ENCODE measurements around the gene SLC35D2.
"Not testable (repeated sequence)": the region's sequence is repeated elsewhere in the genome, so short reads cannot be mapped to it uniquely, and the experiment has no call there.

Gene SLC35D2

DNA sequence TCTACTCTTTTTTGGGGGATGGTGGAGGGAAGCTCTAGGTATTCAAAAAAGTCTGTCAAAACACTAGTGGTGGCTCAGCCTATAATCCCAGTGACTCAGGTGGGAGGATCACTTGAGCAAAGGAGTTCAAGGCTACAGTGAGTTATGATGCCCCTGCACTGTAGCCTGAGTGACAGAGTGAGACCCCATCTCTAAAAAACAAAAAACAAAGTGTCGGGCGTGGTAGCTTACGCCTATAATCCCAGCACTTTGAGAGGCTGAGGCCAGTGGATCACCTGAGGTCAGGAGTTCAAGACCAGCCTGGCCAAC, 15.8 kb upstream of the SLC35D2 start:
- DNase-seq, result no peak

DNA sequence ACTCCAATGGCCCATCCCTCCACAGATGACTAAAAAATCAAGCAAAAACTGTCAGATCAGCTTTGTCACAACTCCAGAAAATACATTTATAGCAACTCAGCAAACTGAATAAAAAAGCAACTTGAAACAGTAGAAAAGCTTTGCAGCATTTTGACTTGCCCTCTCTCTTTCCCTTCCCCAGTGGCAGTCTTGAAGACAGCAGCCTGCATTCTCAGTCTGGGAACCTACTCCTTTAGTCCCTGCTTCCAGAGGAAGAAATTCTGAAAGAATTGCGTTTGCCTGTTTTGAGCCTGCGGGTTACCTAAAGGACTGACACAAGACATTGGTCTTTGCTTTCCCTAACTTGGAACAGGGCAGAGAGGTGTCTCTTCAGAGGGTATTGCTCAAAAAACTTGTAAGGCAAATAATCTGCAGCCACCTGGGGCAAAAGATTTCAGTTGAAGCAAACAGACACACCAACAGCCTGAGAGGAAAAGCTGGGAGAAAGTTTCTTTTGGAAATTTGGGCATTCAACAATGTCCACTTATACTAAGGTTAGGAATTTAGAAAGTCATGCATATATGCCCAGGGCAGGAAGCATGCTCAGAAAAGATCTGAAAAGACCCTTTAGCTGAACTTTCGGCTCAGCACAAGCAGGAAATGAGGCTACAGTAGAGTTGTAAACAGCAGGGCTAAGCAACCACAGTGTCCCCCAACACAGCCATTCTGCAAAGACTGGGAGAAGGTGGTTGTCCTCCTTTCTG, 15.2 kb upstream of the SLC35D2 start:
- DNase-seq, result no peak

DNA sequence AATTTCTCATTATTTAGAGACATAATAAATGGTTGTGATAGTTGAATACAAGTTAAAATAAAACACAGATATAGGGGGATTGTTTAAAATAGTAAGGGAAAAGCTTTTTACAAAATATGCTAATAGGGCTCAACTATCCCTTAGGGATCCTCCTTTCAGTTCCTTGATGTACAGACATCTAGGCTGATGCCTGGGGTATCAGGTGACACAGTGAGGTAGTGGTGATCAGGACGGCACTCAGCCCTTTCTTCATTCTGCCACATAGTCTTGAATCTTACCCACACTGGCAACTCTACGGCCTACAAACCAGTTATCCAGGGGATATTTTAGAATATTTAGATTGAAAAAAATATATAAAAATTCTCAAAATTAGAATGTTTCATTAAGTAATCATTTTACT, 12.5 kb upstream of the SLC35D2 start:
- DNase-seq, result no peak

DNA sequence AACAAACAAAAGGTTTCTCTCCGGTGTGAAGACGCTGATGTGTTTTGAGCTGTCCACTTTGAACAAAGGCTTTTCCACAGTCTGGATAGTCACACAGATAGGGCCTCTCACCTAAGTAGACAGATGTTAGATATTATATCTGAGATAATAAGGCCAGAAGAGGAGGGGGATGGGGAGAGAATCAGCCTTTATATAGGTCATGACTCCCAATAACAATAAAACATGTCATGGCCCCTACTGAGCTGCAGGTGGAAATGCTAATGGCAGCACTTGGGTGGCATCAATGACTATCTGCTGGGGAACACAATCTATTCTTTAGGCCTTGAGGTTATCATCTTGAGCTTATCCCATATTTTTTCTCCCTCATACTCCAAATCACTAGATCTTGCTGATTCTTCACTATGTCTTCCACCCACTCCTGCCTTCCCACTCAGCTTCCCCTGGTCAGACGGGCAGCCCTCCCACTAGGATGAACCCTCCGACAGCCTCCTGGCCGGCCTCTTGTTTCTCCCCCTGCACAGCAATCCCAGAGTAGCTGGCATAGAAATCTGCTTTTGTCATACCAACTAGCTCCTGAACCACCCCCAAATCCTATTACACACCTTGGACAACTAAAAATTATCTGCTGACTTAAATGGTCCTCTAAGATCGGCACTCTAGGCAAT, 11.5 kb upstream of the SLC35D2 start:
- no peak for DNase-seq

DNA sequence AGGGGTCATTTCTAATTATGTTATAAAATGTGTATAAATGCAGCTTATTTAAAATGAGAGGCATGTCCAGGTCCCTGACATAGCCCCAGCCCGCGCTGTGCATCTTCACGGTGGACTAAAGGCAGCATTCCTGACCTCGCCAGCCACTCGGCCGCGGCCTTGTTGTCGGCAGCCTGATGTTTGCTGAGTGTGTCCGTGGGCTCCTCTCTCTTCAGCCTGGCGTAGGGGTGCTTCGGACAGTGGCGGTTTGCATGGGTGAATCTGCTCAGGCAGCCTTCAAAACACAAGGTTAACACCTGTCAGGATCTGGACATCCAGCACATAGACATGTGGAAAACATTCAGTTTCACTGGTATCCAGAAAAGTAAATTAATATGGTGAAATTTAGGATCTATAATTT, 8.8 kb upstream of the SLC35D2 start:
- DNase-seq, result no peak

DNA sequence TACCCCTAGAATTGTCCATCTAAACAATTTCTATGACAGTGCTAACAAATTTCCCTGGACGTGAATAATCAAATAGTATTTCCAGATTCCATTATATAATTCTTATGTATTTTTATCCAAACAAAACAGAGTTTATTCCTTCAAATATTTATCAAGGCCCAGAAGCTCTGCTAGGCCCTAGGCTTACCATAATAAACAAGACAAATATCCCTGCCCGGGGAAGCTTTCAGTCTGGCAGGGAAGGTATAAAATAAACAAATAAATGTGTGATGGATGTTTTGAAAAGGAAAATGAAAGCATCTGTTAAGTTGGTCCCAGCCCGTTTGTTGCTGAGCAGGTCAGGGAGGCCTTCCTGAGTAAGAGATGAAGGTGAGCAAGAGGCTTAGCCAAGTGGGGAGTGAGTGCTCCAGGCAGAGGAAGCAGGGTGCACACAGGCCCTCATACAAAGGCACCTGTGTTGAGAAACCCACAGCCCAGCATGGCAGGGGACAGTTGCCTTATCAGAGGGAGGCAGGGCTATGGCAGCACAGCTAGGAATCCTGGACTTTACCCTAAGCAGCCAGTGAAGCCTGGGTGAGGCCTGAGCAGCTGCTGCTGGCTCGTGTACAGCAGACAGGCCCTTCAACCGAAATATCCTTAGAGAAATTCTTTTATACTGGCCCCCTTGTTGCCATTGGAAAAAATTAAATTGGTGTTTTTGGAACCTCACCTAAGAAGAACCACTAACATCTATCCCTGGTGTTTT, 7.7 kb upstream of the SLC35D2 start:
- DNase-seq, result no peak

DNA sequence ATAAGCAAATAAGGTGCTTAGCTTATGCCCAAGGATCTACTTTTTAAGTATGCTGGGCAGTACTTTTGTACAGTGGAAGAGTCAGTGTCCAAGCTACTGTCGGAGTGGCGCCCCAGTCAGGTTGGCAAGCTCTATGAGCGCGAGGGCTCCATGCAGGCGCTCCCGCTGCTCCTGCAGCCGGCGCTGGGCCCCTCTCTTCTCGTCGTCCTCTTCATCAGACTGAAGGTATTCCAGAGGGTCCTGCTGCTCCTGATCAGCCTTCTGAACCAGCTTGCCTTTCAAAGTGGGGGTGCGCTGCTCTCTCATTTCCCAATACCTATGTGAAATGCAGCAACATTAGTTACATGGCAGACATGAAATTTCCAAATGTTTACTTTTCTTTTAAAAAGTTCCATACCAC, 4.6 kb upstream of the SLC35D2 start:
- DNase-seq, result no peak

DNA sequence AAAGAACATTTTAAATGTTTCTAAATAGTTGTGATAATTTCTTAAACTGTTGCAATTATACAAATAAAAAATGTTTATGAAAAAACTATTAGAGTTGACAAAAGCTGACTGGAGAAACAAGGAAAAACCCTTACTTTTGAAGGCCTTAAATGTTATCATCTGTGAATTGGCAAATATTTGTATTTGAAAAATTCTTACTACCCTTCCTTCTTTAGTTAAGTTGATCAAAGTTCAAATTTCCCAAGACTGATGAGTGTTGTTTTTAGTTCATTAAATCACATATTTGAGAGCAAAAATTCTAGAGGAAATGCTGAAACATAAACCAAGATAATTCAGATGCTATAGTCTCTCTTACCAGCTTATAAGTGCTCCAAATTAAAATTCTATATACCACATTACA, 2.6 kb upstream of the SLC35D2 start:
- no peak for DNase-seq

DNA sequence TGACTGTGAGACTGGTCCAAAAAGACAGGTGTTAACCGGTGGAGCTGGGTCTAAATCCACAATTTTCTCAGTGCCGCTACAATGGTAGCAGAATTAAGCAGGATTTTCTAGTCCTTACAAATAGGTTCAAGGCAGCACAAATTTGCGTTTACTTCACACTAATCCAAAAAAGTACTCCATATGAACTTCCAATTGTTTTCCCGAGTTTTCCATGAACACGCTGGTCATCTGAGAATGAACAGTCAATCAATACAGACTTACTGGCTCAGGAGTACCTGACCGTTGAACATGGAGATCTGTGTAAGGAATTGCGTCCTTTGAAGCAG, 709 bp downstream of the SLC35D2 start:
- DNase-seq, result no peak

DNA sequence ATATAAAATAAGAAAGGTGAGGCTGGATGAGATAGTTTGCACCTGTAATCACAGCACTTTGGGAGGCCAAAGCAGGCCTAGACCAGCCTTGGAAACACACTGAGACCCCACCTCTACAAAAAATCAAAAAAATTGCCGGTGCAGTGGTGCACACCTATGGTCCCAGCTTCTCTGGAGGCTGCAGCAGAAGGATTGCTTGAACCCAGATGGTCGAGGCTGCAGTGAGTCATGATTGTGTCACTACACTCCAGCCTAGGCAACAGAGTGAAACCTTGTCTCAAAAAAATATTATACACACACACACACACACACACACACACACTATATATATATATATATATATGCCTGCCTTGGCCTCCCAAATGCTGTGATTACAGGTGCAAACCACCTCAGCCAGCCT, 1.3 kb downstream of the SLC35D2 start:
- DNase-seq, result no peak

DNA sequence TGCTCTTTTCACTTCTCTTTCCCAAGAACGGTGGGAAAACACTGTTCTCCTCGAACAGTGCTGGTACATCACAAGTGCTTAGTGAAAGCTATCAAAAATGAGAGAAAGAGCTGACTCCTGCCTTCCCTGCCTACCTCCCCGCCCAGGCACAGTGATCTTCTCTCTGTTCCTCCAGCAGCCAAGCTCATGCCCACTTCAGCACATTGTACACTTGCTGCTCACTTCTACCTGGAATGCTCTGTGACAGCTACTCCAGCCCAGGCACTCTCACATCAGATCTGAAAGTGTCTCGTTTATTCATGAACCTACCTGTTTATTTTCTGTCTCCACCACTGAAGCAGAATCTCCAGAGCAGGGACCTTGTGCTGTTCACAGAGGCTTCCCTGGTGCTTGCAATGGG, 1.8 kb downstream of the SLC35D2 start:
- DNase-seq, result no peak

DNA sequence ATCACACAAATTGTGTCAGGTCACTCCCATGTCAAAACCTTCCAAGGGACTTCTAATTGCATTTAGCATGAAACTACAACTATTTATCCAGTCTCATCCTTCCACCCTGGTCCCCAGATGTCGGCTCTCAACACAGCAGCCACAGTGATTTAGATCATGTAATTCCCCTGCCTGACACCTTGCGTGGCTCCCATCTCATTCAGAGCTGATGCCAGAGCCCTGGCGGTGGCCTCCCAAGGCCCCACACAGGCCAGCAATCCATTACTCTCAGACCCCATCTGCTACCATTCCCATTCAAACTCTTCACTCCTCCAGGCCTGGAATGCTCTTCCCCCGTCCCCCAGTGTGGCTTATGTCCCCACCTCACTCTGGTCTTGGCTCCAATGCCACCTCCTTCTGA, 2.4 kb downstream of the SLC35D2 start:
- no peak for DNase-seq

DNA sequence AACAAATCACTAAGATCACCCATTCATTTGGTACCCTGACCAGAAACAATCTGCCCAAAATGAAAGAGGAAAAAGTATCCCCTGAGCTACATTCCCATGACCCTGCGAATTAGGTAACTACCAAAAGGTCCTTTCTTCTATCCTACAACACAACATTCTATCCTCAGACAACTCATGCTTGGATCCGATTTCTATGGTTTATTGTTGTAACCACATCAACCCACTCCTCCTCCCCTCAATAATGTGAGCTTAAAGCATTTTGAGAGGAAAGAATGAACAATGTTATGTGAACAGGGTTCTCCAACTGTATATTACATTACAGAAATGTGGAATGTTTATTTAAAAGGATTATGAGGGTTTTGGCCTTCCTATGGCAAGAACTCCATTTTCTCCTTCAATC, 4.0 kb downstream of the SLC35D2 start:
- DNase-seq, result no peak

DNA sequence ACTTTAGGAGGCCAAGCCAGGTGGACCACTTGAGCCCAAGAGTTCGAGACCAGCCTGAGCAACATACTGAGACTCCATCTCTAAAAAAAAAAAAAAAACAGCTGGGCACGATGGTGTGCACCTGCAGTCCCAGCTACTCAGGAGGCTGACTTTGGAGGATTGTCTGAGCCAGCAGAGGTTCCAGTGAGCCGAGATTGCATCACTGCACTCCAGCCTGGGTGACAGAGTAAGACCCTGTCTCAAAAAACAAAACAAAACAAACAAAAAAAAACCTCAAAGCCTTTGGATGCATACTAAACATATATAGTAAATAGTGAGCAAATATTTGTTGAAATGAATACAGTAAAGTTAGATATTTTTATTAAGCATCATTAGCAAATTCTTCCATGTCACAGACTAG, 5.3 kb downstream of the SLC35D2 start:
- no peak for DNase-seq

DNA sequence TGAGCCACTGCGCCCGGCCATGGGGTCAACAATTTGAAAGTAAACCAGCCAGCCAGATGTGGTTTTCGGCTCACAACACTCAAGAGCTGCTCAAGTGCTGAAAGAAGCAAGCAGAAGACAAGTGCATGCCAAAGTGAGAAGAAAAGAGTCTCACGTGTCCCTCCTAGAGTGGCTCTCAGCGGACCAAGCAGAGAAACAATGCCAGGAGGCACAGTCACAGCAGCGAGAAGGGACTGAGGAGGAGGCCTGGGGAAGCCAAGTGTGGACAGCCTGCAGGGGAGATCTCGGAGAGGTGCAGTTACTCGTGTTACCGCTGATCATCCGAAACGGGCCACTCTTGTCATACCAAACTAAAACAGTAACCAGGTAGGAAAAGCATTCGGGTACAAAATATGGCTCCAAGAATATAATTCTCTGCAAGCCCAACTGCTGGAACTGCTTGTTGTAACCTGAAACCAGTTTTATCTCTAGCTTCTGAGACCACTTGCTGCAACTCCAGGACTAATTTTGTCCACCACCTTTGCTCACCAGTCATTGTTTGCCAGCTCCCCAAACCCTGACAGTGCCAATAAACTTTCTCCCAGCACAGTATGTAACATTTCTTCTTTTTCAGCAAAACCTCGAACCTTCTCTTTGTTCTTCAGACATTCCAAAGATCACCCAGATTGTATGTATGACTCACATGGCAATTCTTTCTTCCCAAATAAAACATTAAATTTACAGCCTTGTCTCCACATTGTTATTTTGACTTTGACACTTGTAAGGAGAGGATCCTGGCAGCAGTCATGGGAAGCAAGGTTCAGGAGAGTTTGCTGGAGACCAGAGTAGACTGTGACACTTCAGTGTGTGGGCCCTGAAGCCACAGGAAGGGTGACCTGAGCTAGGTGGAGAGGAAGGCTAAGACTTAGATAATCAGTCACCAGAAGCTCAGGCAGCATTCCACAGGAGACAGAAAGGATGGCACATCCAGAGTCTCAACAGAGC, 6.3 kb downstream of the SLC35D2 start:
- no peak for DNase-seq

DNA sequence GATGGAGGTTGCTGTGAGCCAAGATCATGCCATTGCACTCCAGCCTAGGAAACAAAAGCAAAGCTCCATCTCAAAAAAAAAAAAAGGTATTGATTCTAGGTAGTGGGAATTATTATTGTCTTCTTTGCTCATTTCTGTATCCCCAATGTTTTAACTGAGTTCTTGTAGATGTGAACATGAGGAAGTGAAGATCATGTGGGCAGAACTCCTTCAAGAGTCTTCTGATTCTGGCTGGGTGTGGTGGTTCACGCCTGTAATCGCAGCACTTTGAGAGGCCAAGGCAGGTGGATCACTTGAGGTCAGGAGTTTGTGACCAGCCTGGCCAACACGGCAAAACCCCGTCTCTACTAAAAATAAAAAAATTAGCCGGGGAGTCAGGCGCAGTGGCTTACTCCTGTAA, 8.0 kb downstream of the SLC35D2 start:
- DNase-seq, result not testable (repeated sequence)

DNA sequence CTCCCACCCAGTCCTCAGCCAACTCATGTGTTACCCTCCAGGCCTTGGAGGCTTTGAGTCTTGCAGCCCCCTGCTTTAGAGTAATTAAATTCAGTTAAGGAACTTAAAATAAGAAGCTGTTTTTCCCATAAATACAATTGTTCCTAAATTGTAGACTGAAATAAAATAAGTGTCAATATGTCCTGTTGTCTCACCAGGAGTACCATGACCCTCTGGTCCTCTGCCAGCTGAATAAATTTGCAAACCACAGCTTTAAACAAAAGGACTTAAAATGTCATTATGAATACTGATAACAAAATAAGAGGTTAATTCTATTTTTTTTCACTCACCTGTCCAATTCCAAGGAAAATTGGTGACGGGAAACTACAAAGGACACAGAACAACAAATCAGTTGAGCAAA, 15.6 kb downstream of the SLC35D2 start:
- no peak for DNase-seq

DNA sequence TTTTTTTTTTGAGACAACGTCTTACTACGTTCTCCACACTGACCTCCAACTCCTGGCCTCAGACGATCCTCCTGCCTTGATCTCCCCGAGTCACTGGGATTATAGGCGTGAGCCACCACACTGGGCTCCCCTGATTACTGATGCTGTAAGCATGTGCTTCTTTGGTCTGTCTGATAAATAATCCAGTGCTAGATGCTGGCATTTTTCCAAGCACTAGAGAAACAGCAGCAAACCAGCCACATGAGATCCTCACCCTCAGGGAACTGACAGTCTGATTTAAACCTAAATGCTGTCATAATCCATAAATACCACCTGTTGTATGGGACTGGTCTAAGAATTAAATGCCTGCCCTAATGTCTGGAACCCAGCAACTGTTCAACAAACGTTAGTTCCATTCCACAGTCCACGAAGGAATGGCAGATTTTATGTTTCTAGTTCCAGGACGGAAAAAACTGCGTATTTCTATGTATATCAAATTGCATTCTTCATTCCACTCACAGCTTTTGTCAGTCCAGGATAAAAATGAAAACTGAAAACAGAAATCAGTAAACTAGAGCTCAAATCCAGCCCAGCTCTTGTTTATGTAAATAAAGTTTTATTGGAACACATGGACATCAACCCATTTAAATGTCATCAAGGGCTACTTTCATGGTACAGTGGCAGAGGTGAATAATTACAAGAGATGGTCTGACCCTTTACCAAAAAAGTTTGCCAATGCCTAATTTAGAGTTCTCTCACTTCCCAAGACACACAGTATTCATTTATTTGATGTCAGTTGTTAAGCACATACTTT, 20.1 kb downstream of the SLC35D2 start:
- DNase-seq, result no peak

DNA sequence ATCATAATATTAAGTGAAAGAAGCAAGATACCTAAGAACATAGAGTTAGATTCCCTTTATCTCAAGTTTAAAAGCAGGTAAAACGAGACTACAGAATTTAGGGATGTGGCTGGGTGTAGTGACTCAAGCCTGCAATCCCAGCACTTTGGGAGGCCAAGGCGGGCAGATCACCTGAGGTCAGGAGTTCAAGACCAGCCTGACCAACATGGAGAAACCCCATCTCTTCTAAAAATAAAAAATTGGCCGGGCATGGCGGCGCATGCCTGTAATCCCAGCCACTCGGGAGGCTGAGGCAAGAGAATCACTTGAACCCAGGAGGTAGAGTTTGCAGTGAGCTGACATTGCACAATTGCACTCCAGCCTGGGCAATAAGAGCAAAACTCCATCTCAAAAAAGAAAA, 21.4 kb downstream of the SLC35D2 start:
- DNase-seq, result not testable (repeated sequence)

DNA sequence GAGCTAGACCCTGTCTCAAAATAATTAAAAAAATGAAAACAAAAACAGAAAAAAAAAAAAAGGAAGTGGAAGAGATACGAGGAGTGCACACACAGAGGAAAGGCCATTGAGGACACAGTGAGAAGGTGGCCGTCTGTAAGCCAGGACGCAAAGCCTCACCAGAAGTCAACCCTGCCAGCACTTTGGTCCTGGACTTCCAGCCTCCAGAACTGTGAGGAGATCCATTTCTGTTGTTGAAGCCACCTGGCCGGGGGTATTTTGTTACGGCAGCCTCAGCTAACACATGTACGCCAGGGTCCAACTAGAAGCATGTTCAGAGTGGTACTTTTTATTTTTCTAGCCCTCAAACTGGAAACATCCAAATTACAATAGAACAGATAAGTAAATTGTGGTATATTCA, 21.8 kb downstream of the SLC35D2 start:
- DNase-seq, result no peak

DNA sequence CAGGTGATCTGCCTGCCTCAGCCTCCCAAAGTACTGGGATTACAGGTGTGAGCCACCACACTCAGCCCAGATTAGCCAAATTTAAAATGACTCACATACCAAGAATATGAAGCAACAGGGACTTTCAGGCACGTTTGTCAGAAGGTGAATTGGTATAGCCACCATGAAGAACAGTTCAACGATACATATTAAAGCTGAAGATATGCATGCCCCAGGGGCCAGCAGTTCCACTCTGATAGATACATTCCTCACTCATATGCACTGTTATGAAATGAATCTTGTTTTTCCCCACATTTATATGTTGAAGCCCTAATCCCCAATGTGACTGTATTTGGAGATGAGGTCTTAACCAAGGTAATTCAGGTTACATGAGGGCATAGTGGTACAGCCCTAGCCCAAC, 22.5 kb downstream of the SLC35D2 start:
- no peak for DNase-seq

DNA sequence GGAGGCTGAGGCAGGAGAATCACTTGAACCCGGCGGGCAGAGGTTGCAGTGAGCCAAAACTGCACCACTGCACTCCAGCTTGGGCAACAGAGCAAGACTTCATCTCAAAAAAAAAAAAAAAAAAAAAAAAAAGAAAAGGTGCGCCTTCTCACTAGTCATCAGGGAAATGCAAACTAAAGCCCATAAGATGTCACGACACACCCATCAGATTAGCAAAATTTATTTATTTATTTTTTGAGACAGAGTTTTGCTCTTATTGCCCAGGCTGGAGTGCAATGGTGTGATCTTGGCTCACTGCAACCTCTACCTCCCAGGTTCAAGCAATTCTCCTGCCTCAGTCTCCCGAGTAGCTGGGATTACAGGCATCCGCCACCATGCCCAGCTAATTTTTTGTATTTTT, 23.0 kb downstream of the SLC35D2 start:
- not testable (repeated sequence) for DNase-seq
